ENCODE results near the gene ABHD17A. TPM values are rescaled to one million over a fixed set of nuclear protein-coding genes. Genes with fewer than 3 reads are reported as not detected.

The ABHD17A gene
- total and polyA plus RNA-seq, 9 of the 15 experiments (the other 6 are each of a cell fraction or from before 2014, with no cell fraction given), result 0.04 to 135 (median 21.8) TPM; not detected in 1

- peak; percentile 92 for TF ChIP-seq USF1 (CRISPR knock-in tag; IDR thresholded peaks at IDR 0.05)
- TF ChIP-seq TAF7 (tag; IDR thresholded peaks at IDR 0.05), result no peak
- TF ChIP-seq RFX1 (IDR thresholded peaks at IDR 0.05), result no peak
- peak; percentile 58; the same call in 1 of the 2 replicates for TF ChIP-seq EP400 (IDR thresholded peaks at IDR 0.05)
- TF ChIP-seq TCF7 (IDR thresholded peaks at IDR 0.05; ENCODE audit: borderline replicate concordance), result no peak
- no peak for TF ChIP-seq NR2C2 (CRISPR knock-in tag; IDR thresholded peaks at IDR 0.05)
- TF ChIP-seq NR2C2 (tag; IDR thresholded peaks at IDR 0.05), result no peak
- no peak for TF ChIP-seq NFIX (CRISPR knock-in tag; IDR thresholded peaks at IDR 0.05; ENCODE audit: low read depth)
- TF ChIP-seq MAZ (CRISPR knock-in tag; conservative IDR thresholded peaks at IDR 0.05 in 1 of 2, IDR thresholded peaks at IDR 0.05 in 1 of 2), result peak; percentile 67 to 88
- no peak for TF ChIP-seq HDGF (IDR thresholded peaks at IDR 0.05)
- no peak for TF ChIP-seq HMG20A (CRISPR knock-in tag; conservative IDR thresholded peaks at IDR 0.05)
- TF ChIP-seq ZNF57 (CRISPR knock-in tag; IDR thresholded peaks at IDR 0.05), result no peak
- TF ChIP-seq ZBTB1 (CRISPR knock-in tag; IDR thresholded peaks at IDR 0.05; ENCODE audit: borderline replicate concordance, low read depth), result no peak
- TF ChIP-seq FOSL1 (tag; conservative IDR thresholded peaks at IDR 0.05), result no peak
- no peak for TF ChIP-seq STAG1 (CRISPR knock-in tag; IDR thresholded peaks at IDR 0.05; ENCODE audit: borderline replicate concordance)
- TF ChIP-seq ZFPM2 (CRISPR knock-in tag; IDR thresholded peaks at IDR 0.05), result peak; percentile 65; the same call in 1 of the 2 replicates
- TF ChIP-seq JUNB (CRISPR knock-in tag; conservative IDR thresholded peaks at IDR 0.05), result peak; percentile 48; the same call in 1 of the 2 replicates
- no peak for TF ChIP-seq E2F1 (CRISPR knock-in tag; IDR thresholded peaks at IDR 0.05)
- peak; percentile 58; the same call in 1 of the 2 replicates for TF ChIP-seq ELF2 (CRISPR knock-in tag; IDR thresholded peaks at IDR 0.05)
- no peak for TF ChIP-seq MAFG (tag; conservative IDR thresholded peaks at IDR 0.05)
- no peak for TF ChIP-seq MEF2A (IDR thresholded peaks at IDR 0.05; ENCODE audit: control insufficient read depth, low read depth, low read length)
- peak; percentile 58; the same call in 1 of the 2 replicates for TF ChIP-seq ZNF589 (CRISPR knock-in tag; IDR thresholded peaks at IDR 0.05; ENCODE audit: low read depth)
- TF ChIP-seq, protein P1, sequence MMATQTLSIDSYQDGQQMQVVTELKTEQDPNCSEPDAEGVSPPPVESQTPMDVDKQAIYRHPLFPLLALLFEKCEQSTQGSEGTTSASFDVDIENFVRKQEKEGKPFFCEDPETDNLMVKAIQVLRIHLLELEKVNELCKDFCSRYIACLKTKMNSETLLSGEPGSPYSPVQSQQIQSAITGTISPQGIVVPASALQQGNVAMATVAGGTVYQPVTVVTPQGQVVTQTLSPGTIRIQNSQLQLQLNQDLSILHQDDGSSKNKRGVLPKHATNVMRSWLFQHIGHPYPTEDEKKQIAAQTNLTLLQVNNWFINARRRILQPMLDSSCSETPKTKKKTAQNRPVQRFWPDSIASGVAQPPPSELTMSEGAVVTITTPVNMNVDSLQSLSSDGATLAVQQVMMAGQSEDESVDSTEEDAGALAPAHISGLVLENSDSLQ (IDR thresholded peaks at IDR 0.05), result peak; percentile 20; the same call in 1 of the 2 replicates
- TF ChIP-seq CC2D1A (IDR thresholded peaks at IDR 0.05), result no peak
- TF ChIP-seq ZNF324 (CRISPR knock-in tag; IDR thresholded peaks at IDR 0.05), result no peak
- no peak for TF ChIP-seq SMARCC2 (IDR thresholded peaks at IDR 0.05; ENCODE audit: low read depth)
Observed at GRCh38 chr19:1853295-1854038, 31.8 kb downstream of the ABHD17A start (continued).

Data from K562 (cell line).